ENCODE results near the gene DNER.
"Not testable (repeated sequence)": the region's sequence is repeated elsewhere in the genome, so short reads cannot be mapped to it uniquely, and the experiment has no call there.

The DNER gene

DNA sequence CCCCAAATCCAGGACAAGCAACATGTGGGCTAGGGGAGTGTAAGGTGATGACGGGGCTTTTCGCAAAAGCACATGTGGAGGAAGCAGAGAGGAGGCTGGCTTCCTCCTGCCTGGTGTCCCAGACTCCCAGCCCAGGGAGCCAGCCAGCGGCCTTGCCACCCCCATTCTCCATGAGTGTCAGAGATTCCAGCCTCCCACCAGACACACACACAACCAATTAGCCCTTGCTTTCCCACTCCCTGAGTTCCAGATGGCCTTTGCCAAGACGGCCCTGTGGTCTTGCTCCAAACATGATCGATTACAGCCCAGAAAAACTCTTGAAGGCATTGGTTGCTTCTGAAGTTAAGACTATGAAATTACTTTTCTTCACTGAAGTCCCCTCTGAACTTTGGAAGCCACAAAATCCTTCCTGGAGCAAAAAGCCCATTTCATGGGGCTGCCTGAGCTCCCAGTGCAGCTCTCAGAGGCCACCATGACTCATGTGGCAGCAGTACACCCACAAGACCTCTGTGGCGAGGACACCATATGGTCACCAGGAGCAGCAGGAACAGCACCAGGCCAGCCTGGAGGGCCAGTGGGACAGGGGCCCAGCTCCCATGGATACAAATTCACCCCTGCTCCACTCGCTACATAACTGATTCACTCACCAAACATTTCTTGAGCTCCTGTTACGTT is 374.1 kb downstream of the DNER start:
- DNase-seq (ENCODE audit: low read depth in 2 of 2), result no peak

DNA sequence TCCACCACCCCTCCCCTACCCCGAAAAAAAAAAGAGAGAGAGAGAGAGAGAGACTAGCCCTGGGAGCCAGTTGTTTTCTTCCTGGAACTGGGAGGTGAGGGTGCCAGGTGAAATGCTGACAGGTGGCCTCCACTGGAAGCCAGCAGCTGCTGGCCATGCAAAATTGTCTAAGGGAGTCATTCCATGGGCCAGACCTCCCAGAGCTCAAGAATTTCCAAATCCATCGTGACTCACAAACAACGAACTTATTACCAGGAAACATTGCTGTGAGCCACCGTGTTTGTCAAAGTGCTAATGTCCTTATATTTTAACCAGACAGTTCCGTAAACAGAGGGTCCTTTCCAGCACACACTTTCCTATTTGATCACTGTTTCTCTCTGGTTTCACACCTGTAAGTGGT is 374.7 kb downstream of the DNER start:
- no peak for DNase-seq (ENCODE audit: low read depth in 2 of 2)

DNA sequence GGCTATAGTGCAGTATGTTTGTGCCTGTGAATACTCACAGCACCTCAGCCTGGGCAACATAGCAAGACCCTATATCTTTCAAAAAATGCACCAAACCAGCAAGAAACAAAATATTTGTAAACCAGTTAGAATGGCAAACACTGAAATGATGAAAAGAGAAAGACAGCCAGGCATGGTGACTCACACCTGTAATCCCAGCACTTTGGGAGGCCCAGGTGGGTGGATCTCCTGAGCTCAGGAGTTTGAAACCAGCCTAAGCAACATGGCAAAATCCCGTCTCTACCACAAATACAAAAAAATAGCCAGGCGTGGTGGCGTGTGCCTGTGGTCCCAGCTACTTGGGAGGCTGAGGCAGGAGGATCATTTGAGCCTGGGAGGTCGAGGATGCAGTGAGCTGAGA is 375.2 kb downstream of the DNER start:
- DNase-seq (ENCODE audit: low read depth in 2 of 2), result not testable (repeated sequence)

DNA sequence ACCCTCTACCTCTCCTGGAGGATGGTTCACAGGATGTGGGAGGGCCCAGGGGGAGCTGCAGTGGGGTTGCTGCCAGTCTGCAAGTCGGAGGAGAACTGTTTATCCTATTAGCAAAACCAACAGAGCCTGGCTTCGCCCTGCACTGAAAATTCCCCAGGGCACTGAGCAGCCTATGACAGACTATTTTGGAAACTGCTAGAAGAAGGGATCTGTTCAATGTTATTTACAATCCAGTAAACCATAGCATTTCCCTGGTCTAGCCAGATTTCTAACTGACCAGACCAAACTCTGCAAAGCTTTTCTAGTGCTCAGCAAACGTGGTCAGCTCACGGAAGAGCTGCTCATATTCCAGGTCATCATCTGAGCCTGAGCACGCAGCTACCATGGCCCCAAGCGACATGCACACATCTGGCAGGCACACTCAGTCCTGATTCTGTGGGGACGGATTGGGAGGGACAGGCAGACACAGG is 378.4 kb downstream of the DNER start:
- DNase-seq (ENCODE audit: low read depth in 2 of 2), result no peak

DNA sequence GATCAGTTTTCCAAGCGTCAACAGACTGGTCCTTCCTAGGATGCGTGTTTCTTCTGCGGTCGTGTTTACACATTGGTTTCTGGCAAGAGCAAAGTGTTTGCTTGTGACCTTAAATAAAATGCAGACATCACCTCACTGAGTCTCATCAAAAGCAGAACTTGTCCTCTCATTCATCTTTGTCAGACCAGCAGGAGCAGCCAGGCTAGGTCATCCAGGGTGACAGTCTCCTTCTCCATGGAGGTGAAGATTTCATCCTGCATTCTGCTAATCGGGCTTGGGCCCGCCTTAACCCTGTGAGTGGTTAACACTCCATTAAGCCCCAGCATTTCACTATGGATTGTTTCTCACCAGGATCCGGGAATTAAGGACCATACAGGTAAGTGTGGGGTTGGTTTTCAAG is 379.0 kb downstream of the DNER start:
- DNase-seq (ENCODE audit: low read depth in 2 of 2), result no peak

DNA sequence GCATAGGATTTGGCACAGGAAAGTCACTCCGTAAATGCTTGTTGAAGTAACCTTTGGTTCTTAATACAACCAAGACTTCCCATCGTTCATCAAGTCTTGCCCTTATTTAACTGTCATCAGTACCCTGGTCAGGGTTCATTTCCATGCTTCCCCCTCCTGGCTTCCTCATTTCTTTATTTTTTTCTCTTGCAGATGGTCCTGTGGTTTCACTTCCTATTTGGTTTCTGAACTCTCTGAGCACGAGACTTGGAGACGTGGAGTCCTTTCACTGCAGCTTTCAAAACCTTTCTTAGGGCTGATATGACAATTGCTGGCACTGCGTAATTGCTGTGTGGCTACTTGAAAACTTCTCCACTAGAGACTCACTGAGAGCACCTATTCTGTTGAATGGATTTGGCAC is 383.4 kb downstream of the DNER start:
- DNase-seq (ENCODE audit: low read depth in 2 of 2), result no peak

DNA sequence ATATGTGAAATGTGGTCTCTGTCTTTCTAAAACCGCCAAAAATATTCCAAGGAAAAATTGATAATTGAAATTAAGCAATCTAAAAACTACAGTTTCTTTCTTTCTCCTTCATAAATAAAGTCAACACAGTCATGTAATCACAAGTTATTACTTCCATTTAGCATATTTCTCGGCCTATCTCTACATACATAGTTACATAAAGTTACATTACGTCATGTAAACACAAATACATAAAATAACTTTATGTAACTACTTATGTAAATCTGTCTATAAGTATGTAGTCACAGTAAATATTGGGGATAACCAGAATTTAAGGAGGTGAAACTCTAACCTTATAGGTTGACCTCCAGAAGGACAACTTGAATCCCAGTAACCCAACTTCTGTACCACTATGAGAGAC is 394.8 kb downstream of the DNER start:
- no peak for DNase-seq (ENCODE audit: low read depth in 2 of 2)

DNA sequence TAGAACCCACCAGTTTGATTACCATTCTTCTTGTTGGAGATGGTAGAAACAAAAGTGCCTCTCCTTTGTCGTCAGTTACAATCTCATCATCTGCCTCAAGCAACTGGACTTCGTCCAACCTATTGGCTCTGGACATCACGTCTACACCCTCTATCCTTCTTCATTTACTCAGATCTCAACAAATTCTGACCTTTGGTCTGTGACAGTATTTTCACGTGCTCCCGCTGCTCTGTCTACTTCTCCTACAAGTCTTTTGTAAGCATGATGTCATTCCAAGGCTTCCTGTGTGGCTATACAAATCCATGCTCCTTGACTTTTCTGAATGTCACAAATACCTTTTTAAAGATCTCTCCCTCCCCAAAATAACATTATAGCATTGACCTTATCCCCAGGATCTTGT is 400.2 kb downstream of the DNER start:
- no peak for DNase-seq (ENCODE audit: low read depth in 2 of 2)

DNA sequence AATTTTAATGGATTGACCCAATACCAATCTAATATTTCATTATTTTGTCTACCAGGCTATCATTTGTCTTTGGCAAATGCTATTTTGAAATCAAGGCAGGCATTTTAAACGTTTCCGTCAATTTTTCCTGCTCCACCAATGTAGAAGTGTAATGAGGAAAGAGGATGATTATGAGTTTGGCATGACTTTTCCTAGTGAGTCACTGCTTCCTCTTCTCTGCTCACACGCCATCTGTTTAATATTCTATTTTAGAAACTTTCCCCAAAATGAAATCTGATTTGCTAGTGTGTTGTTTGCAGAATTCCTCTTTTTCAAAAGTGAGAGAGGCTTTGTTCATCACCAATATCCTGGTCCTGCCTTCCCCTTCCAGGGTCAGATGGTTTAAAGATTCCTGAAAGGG is 400.8 kb downstream of the DNER start:
- no peak for DNase-seq (ENCODE audit: low read depth in 2 of 2)
